Neural crest cell (in vitro differentiated cells): ENCODE data around the gene TERT. TPM values are rescaled to one million over a fixed set of nuclear protein-coding genes. Genes with fewer than 3 reads are reported as not detected.

Experiments
- DNase-seq: peaks from one replicate; pipeline ENCODE4 v3.0.0; 2021; ENCODE audit warnings: low read depth, mixed read lengths, low spot score
- H3K27ac Mint-ChIP-seq: one replicate; pipeline ENCODE4 v1.8.0; 2021; ENCODE audit warnings: mild to moderate bottlenecking, mixed read lengths; ENCODE audit not compliant: unreplicated experiment
- H3K27me3 Mint-ChIP-seq: 2 replicates; pipeline ENCODE4 v1.8.0; 2021; ENCODE audit warnings: low read depth, mild to moderate bottlenecking, mixed read lengths
- H3K36me3 Mint-ChIP-seq: 2 replicates; pipeline ENCODE4 v1.8.0; 2021; ENCODE audit warnings: low read depth, mild to moderate bottlenecking, mixed read lengths
- H3K4me1 Mint-ChIP-seq: 2 replicates; pipeline ENCODE4 v1.8.0; 2021; ENCODE audit warnings: mixed read lengths
- H3K4me3 Mint-ChIP-seq: one replicate; pipeline ENCODE4 v1.8.0; 2021; ENCODE audit warnings: mild to moderate bottlenecking, mixed read lengths
- H3K9me3 Mint-ChIP-seq: 2 replicates; pipeline ENCODE4 v1.8.0; 2021; ENCODE audit warnings: mixed read lengths
- total RNA-seq: library from RNA; stranded (reverse); gene quantifications from 2 replicates; pipeline ENCODE4 v1.2.1, GENCODE V29; 2021
- TF ChIP-seq, protein P1 (sequence below): fragments of 200-600 bp; sonication (generic); conservative IDR thresholded peaks from 2 replicates; pipeline ENCODE4 v1.5.0; 2021; ENCODE audit warnings: antibody characterized with exemption, mild to moderate bottlenecking

TERT gene
- total RNA-seq, 1 donor from 2014 or later: 5.6 TPM

DNA sequence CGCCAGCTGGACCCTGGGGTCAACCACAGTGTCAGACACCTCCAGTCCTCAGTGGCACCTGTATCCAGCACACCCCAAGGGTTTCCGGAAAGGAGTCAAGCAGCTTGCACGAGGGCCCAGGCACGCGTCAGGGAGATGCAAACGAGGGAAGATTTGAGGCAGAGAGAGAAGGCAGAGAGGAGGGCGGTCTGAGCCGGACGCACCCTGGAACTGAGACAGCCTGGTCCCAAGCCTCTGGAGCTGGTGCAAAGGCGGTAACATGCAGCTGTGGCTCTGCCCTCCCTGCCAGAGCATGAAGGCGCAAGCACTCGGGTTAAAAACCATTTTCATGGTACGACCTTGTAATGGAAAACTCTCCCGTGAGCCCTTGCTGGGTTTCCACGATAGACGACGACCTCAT is 37.5 kb downstream of the TERT start:
- no peaks in the 10 kb centered on the region for H3K36me3 Mint-ChIP-seq

DNA sequence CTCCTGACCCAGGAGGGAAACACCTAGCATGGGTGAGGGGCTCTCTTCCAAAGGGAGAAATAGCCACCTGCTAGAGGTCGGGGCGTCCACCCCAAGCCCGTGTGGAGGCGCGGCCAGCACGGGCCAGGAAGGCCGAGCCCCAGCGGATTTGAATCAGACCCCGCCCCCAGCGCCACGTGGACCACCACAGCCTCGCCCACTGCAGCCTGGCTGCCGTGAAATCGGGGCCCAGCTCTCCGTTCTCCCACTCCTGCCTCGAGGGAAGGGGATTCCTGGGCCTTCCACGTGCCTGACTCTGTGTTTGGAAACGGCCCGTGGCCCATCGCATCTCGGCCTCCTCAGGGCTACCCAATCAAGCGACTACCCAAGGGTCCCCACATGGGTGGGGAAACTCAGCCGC is 38.1 kb downstream of the TERT start:
- no peaks in the 10 kb centered on the region for H3K36me3 Mint-ChIP-seq
- TF ChIP-seq, protein P1, sequence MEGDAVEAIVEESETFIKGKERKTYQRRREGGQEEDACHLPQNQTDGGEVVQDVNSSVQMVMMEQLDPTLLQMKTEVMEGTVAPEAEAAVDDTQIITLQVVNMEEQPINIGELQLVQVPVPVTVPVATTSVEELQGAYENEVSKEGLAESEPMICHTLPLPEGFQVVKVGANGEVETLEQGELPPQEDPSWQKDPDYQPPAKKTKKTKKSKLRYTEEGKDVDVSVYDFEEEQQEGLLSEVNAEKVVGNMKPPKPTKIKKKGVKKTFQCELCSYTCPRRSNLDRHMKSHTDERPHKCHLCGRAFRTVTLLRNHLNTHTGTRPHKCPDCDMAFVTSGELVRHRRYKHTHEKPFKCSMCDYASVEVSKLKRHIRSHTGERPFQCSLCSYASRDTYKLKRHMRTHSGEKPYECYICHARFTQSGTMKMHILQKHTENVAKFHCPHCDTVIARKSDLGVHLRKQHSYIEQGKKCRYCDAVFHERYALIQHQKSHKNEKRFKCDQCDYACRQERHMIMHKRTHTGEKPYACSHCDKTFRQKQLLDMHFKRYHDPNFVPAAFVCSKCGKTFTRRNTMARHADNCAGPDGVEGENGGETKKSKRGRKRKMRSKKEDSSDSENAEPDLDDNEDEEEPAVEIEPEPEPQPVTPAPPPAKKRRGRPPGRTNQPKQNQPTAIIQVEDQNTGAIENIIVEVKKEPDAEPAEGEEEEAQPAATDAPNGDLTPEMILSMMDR: no peak
- no peaks in the 10 kb centered on the region for H3K9me3 Mint-ChIP-seq
- no peaks in the 10 kb centered on the region for H3K27me3 Mint-ChIP-seq
- no peak for DNase-seq
- H3K4me3 Mint-ChIP-seq: no peak overlapping the region
- no peaks in the 10 kb centered on the region for H3K4me1 Mint-ChIP-seq
- H3K27ac Mint-ChIP-seq: no peak overlapping the region

More for the DNA sequence above, 37.5 kb downstream of the TERT start:
- Mint-ChIP-seq H3K4me3 (no peak overlapping the region), H3K9me3 (no peaks in the 10 kb centered on the region), H3K4me1 (no peaks in the 10 kb centered on the region), H3K27ac (no peak overlapping the region), H3K27me3 (no peaks in the 10 kb centered on the region)
- TF ChIP-seq, protein P1: no peak
- DNase-seq: no peak

DNA sequence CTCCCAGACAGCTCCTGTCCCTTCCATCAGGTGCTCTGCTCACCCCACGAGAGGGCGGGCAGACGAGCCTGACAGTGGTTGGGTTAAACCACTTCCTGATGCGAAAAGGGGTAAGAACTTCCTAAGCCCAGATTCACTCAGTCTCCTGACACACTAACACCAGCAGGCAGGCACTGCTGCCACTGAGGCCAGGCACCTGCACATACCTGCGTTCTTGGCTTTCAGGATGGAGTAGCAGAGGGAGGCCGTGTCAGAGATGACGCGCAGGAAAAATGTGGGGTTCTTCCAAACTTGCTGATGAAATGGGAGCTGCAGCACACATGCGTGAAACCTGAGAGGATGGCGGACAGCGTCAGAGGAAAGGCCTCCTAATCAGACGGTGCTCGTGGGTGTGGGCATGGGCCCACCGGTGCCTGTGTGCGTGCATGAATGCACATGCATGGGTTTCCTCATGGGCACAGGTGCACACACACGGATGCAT is 39.7 kb downstream of the TERT start:
- TF ChIP-seq, protein P1: no peak

DNA sequence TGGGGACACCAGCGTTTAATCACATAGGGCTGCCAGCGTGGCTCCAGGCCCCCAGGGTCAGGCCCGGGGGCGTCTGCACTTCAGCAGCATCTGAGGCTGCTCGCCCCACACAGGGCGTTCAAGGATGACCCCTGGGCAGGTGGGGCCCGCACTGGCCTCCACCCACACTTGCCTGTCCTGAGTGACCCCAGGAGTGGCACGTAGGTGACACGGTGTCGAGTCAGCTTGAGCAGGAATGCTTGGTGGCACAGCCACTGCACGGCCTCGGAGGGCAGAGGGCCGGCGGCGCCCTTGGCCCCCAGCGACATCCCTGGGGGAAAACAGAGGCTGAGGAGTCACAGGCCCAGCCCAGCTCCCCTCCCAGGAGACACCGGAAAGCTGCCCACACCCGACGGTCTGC is 40.7 kb downstream of the TERT start:
- no peak for DNase-seq
- Mint-ChIP-seq H3K27ac (no peak overlapping the region), H3K27me3 (peaks cover 4% of the 10 kb centered on the region), H3K9me3 (no peaks in the 10 kb centered on the region), H3K36me3 (no peaks in the 10 kb centered on the region), H3K4me1 (no peaks in the 10 kb centered on the region), H3K4me3 (no peak overlapping the region)
- TF ChIP-seq, protein P1: no peak

More for the DNA sequence above, 39.7 kb downstream of the TERT start:
- H3K4me3 Mint-ChIP-seq: no peak overlapping the region
- no peak overlapping the region for H3K27ac Mint-ChIP-seq
- DNase-seq: no peak
- no peaks in the 10 kb centered on the region for H3K36me3 Mint-ChIP-seq
- H3K4me1 Mint-ChIP-seq: no peaks in the 10 kb centered on the region
- no peaks in the 10 kb centered on the region for H3K9me3 Mint-ChIP-seq
- peaks cover 4% of the 10 kb centered on the region for H3K27me3 Mint-ChIP-seq

DNA sequence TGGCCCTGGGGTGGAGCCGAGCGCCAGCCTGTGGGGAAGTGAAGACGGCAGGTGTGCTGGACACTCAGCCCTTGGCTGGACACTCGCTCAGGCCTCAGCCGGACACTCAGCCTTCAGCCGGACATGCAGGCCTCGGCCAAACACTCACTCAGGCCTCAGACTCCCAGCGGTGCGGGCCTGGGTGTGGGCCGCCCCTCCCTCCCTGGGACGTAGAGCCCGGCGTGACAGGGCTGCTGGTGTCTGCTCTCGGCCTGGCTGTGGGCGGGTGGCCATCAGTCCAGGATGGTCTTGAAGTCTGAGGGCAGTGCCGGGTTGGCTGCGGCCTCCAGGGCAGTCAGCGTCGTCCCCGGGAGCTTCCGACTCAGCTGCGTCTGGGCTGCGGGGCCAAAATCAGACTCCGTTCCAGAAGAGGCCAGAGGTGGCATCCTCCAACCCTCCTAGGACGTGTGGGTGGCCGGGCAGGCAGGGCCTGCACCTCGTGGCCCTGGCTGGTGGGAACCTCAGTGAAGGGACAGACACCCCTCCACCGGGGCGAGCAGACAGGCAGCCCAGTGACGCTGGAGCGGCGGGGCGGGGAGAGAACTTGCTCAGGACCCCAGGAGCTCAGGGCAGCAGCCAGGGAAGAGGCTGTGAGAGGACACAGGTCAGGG is 41.3 kb downstream of the TERT start:
- no peaks in the 10 kb centered on the region for H3K36me3 Mint-ChIP-seq
- H3K9me3 Mint-ChIP-seq: no peaks in the 10 kb centered on the region
- H3K27me3 Mint-ChIP-seq: peaks cover 6% of the 10 kb centered on the region
- H3K27ac Mint-ChIP-seq: no peak overlapping the region
- H3K4me3 Mint-ChIP-seq: no peak overlapping the region
- TF ChIP-seq, protein P1: no peak
- no peak for DNase-seq
- H3K4me1 Mint-ChIP-seq: no peaks in the 10 kb centered on the region
